MM.1S (cell line): Measurements from ENCODE around the gene LAMA4.

ENCODE experiments used
- EZH2 ChIP-seq: fragments of 300-600 bp; sonication (generic); optimal IDR thresholded peaks from 2 replicates; pipeline ENCODE3; 2017; ENCODE audit warnings: low read depth, mild to moderate bottlenecking, antibody characterized with exemption, low read length, mixed read lengths
- EZH2phosphoT487 ChIP-seq: fragments of 300-600 bp; sonication (generic); IDR thresholded peaks from 2 replicates; pipeline ENCODE4 v1.6.1; 2018; ENCODE audit warnings: antibody characterized with exemption, low read length
- TF ChIP-seq, protein P1 (sequence below): fragments of 300-600 bp; sonication (generic); IDR thresholded peaks from 2 replicates; pipeline ENCODE4 v1.5.1; 2016; ENCODE audit warnings: antibody characterized with exemption, low read length, mixed read lengths

DNA sequence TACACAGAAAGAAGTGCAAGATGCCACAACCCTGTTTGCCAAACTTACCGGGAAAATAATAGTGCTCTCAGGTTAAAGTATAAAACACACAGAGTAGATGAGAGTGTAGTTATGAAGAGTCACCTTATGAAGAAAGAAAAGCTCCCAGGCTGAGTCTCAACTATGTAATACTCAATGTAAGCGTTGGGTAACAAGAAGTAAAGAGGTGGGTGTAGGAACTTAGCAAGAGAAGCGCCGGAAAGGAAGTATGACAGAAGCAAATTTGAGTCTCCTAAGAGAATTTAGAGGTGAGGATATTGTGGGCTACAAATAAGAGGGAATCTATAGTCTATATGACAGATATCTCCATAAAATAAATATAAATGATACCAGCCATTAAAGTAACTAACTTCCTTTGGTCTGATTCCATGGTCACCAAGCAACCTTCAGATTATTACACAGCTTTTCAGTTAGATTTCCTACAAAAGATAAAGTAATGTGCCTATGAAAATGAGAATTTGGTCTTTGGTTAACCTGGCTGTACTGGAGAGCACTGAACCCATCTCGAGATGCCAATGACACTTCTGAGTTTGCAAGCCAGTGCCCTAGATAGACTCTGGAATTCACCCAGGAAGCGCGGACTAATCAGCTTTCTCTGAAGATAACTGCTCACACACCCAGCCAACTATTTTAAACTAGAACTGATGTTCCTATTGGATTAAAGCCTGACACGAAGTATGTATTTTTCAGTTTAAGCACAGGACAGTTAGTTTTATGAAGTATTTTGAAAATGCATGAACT is 168.9 kb downstream of the LAMA4 start:
- TF ChIP-seq, protein P1, sequence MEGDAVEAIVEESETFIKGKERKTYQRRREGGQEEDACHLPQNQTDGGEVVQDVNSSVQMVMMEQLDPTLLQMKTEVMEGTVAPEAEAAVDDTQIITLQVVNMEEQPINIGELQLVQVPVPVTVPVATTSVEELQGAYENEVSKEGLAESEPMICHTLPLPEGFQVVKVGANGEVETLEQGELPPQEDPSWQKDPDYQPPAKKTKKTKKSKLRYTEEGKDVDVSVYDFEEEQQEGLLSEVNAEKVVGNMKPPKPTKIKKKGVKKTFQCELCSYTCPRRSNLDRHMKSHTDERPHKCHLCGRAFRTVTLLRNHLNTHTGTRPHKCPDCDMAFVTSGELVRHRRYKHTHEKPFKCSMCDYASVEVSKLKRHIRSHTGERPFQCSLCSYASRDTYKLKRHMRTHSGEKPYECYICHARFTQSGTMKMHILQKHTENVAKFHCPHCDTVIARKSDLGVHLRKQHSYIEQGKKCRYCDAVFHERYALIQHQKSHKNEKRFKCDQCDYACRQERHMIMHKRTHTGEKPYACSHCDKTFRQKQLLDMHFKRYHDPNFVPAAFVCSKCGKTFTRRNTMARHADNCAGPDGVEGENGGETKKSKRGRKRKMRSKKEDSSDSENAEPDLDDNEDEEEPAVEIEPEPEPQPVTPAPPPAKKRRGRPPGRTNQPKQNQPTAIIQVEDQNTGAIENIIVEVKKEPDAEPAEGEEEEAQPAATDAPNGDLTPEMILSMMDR: no peak
- TF ChIP-seq EZH2: no peak
- no peak for TF ChIP-seq EZH2phosphoT487
